T follicular helper cell (primary cell): Measurements from ENCODE around the gene SPNS3.

Source experiments
- DNase-seq: peaks from one replicate; pipeline ENCODE4 v3.0.0-alpha.2; 2020; ENCODE audit warnings: low read depth

SPNS3 gene

GRCh38 chr17:4427505-4427904 lies 6.2 kb upstream of the SPNS3 start:
- DNase-seq, result no peak

GRCh38 chr17:4436381-4436780 lies 2.6 kb downstream of the SPNS3 start:
- DNase-seq, result no peak

GRCh38 chr17:4436846-4437245 lies 3.1 kb downstream of the SPNS3 start:
- no peak for DNase-seq

GRCh38 chr17:4438162-4438944 lies 4.6 kb downstream of the SPNS3 start:
- no peak for DNase-seq

- no peak for DNase-seq
These were observed 6.3 kb downstream of the SPNS3 start for GRCh38 chr17:4440021-4440420.

GRCh38 chr17:4440690-4441686 lies 7.2 kb downstream of the SPNS3 start:
- DNase-seq, result no peak

- no peak for DNase-seq
These were observed 8.8 kb downstream of the SPNS3 start for GRCh38 chr17:4442582-4442981.

GRCh38 chr17:4443476-4443875 lies 9.7 kb downstream of the SPNS3 start:
- DNase-seq, result no peak

GRCh38 chr17:4444782-4445473 lies 11.2 kb downstream of the SPNS3 start:
- no peak for DNase-seq

- DNase-seq, result no peak
These were observed 12.0 kb downstream of the SPNS3 start for GRCh38 chr17:4445731-4446130.

GRCh38 chr17:4446326-4447071 lies 12.8 kb downstream of the SPNS3 start:
- no peak for DNase-seq

- DNase-seq, result no peak
These were observed 14.6 kb downstream of the SPNS3 start for GRCh38 chr17:4448197-4448980.

- DNase-seq, result no peak
These were observed 16.0 kb downstream of the SPNS3 start for GRCh38 chr17:4449736-4450135.

- DNase-seq, result no peak
These were observed 17.1 kb downstream of the SPNS3 start for GRCh38 chr17:4450710-4451316.

- DNase-seq, result no peak
These were observed 20.3 kb downstream of the SPNS3 start for GRCh38 chr17:4453812-4454591.

GRCh38 chr17:4460661-4461060 lies 26.9 kb downstream of the SPNS3 start:
- no peak for DNase-seq

- DNase-seq, result no peak
These were observed 30.2 kb downstream of the SPNS3 start for GRCh38 chr17:4463818-4464476.

GRCh38 chr17:4465786-4466185 lies 32.0 kb downstream of the SPNS3 start:
- no peak for DNase-seq

GRCh38 chr17:4467287-4467686 lies 33.5 kb downstream of the SPNS3 start:
- DNase-seq, result no peak
